Fibroblast of skin of left quadriceps (primary cell): ENCODE measurements around the gene HS3ST5.
"Not testable (repeated sequence)": the region's sequence is repeated elsewhere in the genome, so short reads cannot be mapped to it uniquely, and the experiment has no call there.

ENCODE experiments used
- DNase-seq, 2 experiments: peaks; one replicate each; pipeline ENCODE4 v3.0.0-alpha.2; 2013; ENCODE audit warnings: low read depth in 2 of 2

HS3ST5 gene

DNA sequence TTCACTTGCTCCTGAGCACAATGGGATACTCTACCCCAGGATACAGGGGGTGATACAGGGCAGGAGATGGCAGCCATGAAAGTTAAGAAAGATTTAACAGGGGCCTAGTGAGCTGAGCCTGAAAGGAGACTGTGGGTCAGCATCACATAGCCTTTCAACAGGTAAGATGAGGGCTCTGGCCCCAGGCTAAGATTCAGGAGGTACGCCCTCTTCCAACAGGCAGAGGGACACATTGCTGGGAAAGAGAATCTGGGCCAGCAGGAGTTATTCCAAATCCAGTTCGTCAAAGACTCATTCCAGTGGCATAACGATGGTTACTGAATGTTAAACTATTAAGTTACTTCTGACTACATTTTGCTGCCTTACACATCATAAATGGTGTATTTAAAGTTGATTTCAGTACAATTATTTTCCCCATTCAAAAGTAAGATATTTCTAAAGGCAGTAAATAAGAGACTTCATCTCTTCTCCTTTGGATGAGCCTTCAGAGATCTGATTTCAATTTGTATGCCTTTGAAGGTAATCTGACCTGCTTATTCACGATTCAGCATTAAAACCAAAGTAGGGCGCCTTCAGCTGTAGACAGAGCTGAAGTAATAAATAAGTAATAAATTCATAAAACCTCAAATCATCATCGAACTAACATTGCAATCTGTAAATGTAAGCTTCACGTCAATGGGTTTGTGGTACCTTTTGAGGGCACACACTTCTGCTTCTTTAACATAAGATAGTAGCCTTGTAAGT lies 62.4 kb downstream of the HS3ST5 start:
- no peak for DNase-seq

DNA sequence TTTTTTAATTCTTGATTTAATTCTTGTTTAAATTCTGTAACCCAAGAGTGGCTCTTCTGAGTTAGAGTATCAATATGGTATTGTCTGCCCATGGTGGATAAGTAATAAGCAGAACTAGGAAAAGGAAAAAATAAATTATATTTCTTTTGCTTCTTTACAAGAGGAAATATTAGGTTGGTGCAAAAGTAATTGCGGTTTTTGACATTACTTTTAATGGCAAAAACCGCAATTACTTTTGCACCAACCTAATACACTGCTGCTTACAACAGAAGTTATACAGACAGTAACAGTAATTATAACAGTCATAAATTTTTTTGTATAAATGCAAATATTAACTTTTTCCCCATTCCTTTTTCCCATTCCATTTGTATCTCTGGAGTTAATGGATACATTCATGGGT lies 65.6 kb downstream of the HS3ST5 start:
- DNase-seq: no peak

DNA sequence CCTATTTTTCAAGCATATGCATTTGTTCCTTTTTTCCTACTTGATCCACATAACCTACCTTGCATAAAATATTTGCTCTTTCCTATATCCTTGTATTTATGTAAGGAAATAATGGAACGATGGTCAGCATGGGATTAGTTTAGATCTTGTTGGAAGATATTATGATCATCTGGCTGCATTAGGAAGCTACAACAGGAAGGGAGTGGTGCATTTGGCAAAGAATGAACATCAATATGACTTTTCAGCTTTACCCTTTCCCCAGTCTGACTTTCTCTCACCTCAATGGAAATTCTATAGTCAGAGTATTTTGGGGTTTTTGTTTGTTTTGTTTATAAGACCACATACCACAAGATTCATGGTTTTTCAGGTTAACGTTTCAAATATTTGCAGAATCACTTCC lies 66.0 kb downstream of the HS3ST5 start:
- no peak for DNase-seq

DNA sequence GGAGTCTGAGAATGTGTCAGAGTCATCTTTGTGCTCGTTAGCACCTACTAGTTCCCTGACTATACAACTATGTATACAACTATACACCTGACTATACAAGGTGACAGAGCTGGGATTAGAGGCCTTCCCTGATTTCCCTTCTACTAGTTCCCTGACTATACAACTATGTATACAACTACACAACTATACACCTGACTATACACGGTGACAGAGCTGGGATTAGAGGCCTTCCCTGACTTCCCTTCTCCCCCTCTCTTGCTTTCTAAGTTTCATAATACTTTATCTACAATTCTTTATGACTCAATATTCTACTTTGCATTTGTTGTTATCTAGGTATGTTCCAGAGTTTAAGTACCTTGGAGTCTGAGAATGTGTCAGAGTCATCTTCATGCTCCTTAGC lies 68.0 kb downstream of the HS3ST5 start:
- DNase-seq: no peak

DNA sequence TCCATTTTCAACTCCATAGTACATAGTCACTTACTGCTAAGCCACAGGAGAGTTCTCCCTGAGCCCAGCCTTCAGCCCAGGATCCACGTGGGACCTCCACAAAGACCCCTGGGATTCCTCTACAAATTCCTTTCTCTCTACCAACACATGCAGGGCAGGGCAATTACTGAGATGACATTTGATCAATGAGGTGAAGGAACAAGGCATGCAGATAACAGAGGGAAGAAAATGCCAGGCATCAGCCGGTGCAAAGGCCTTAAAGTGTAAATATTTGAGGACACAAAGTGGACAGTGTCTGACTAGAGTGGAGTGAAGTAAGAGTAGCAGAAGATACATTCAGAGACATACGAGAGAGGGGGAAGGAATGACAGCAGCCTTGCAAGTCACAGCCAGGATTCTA lies 70.2 kb downstream of the HS3ST5 start:
- no peak for DNase-seq

DNA sequence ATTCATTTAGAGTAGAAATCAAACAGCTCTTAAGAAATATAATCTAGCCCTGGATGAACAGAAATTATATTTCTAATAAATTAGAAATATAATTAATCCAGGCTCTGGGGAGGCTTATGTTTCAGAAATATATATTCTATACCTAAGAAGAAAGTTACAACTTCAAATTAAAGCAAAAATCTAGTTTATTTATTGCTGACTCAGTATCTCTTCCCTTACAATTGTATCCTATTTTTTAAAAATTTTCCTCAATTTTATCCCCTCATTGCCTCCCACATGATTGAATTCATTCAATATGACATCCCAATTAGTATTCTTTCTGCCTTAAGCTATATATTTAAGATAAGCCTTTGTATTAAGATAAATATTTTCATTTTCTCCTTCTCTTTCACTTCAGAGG lies 71.4 kb downstream of the HS3ST5 start:
- no peak for DNase-seq

DNA sequence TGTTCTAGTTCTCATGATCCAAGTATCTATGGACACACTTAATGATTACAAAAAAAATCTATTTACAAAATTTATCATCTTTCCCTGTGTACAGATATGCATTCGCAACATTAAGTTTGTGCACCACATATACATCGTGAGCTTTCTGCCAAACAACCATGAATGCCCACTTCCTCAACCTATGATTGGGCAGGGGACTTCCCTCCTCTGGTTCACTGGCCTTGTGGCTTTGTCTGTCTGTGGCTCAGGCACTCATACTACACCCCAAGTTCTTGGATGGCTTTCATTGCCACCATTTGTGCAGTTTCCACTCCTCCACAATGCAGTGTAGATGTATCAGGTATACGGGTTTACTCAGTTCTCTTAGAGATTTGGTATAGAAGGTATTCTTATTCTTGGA lies 74.9 kb downstream of the HS3ST5 start:
- DNase-seq: no peak

DNA sequence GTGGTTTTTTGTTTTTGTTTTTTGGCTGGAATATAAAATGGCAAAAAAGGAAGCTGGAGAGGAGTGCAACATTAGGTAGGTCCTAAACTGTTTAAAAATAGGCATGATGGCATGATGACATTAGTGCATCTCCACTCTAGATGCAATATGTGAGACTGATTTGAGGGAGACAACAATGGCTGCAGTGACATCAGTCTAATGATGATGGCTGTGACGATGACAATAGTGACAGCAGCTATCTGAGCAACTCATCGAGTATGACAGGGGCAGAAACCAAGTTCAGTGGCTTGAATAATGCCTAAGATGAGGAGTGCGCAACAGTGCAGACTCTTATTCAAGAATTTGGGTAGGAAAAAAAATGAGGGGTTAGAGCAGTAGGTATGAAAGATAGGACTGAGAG lies 82.0 kb downstream of the HS3ST5 start:
- DNase-seq: no peak

DNA sequence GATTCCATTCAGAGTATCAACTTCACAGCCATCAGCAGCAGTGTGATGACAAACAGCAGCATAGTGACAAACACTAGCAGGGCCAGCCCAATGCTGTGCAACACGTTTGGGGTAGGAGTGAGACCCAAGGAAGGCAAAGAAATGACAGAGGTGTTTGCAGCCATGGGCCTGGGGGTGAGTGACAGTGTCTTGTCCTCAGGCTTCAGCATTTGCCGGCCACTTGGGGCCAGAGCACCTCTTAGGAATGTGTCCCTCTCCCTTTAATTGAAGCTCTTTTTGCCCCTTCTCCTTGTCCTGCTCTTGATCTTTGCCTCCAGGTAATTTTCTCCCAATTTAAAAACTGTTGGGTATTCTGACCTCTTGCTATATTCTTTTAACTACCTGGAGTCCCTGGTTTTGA lies 84.4 kb downstream of the HS3ST5 start:
- DNase-seq: no peak

DNA sequence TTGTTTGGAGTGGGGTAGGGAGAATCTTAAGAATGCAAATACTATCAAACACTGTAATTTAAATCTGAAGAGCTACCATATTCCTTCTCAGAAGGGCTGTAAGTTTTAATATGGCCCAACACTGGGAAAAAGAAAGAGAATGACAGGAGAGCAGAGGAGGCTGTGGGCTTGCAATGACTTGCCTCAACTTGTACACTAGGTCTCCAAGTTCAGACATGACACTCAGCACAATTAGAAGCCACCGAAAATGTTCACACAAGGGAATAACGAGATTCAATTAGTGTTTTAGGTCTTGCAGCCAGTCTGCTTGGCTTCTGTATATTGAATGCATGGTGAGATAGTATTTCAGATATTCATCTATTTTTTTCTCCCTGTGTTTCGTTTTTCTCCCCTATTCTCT lies 89.4 kb downstream of the HS3ST5 start:
- DNase-seq: no peak

DNA sequence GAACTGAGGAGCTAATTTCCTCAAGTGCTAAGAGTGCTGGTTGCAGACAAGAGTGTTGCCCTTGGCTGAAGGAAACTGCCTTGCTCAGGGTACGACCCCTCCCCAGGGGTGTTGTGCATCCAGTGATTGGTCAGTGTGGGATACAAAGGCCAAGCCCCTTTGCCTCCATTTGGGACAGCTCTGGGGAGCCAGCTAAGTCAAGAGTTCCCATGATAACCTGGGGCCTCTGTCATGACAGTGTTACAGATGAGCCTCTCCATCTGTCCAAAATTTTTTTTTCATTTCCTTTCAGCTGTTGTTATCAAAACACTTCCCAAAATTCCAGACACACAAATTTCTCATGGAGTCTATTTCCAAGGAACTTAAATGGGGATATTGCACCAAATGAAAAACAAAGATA lies 93.3 kb downstream of the HS3ST5 start:
- DNase-seq: no peak

DNA sequence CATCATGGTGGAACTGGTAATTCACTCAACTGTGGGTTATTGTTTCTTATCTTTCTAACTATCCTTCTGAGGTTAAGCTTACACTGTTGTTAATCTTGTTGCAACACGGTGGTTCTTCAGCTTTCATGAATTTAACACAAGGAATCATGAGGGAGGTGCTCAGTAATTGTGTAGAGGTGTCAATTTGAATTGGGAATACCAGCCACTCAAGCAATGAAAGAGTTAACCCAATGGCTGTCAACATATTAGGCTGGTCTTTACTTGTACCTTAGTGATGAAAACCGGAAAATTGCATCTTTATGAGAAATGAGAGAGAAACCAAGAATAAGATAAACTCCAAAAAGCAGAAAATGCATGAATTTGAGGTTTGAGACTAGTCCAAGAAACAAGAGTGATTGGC lies 95.7 kb downstream of the HS3ST5 start:
- no peak for DNase-seq

DNA sequence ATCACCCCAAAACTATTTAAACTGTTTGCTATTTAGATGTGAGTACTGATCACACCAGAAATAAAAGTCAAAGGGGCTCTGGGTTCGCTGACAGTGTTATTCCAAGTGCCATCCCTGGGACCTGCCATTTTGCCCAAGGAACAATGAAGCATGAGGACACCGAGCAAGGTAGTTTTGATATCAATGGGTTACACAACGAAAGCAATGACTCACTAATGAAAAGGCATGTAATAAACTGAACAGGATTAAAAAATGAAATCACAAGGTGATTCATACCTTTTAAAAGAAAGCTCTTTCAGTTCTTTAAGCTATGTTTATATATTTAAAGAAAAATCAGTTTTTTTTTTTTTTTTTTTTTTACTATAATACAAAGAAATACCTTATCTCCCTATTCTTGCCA lies 102.0 kb downstream of the HS3ST5 start:
- DNase-seq: no peak

DNA sequence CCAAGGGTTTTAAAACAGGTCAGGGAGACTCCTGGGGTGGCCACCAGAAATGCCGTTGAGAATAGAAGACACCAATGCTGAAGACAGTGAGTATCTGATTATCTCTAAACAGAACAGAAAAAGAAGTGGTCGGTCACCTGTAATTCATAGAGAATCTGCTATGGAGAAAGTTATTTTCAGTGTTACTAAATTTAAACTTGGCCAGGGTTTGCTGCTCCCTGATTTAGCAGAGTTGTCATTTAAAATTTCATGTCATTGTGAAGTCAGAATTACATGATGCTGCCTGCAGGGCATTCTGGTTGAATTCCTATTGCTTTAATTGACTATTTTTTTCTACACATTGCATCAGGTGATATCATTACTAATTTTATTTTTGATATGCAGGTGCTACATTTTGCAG lies 114.1 kb downstream of the HS3ST5 start:
- DNase-seq: no peak

DNA sequence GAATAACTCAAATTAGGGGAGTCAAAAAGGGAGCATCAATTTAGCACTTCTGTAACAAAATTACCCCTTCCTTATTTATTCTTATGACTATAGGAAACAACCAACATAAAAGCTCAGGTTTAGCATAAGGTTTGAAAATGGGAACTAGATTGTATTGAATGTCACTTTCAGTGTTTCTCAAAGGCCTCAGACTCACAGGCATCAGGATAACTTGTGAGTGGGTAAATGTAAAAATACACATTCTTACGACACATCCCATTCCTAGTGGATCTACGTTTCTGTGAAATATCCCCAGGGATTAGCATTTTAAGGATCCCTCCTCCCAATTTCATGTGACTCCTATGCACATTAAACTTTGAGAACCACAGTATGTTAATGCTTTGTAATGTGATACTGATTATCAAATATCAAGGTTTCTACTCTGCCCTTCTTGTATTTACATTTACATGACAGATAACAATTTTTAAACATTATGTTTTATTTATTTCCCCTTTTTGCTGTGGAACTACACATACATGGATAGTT lies 114.8 kb downstream of the HS3ST5 start:
- DNase-seq: no peak

DNA sequence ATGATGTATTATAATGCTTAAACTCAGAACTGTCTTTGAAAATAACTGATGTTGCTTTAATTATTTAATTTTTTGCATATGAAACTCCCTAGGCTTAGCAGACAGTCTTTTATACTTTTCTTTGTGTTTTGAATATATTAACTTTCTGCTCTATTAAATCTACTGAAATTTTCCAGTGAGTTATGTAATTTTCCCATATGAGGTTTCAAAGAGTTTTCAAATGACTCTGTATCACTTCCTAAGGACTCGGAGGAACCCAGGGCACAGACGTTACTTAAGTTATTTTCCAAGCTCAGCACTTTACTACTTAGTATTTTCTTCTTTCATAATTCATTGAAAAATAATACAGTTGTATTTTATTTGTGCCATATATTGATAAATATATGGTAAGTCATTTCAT lies 122.6 kb downstream of the HS3ST5 start:
- no peak for DNase-seq

DNA sequence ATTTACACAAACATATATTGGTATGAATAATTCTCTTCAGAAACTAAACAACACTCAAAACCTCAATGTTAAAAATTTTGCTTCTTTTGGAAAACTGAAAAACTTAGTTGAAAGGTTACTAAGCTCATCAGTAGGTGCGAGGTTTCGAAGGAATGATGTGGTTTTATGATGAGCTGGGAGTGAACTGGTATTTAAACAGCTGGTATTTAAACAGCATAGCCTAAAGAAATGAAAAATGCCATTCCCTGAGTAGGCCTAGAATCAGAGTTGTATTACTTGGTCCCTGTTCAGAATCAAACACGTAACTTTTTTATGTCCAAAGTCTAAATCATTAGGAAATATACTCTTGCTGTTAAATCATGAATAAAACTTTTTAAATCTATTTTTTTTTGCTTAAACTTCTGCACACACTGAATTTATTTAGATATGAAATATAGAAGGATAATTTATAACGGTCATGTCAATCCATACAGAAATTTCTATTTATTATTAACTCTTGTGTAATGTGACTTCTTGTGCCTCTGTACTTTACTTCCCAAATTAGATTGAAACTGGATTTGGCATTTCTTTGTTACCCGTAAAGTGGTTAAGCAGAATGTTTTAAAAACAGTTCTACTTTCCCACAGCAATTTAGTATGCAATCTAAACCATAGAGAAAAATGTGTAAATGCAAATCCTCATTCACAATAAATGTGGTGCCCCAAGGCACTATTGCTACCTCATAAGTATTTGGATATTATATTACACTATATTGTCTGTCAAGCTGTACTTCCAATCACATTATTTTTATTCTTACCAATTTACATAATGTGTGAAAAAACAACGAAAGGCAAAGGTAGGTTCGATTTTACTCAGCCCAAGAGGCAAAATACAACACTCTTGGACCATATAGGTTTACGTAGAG lies 124.1 kb downstream of the HS3ST5 start:
- no peak for DNase-seq

DNA sequence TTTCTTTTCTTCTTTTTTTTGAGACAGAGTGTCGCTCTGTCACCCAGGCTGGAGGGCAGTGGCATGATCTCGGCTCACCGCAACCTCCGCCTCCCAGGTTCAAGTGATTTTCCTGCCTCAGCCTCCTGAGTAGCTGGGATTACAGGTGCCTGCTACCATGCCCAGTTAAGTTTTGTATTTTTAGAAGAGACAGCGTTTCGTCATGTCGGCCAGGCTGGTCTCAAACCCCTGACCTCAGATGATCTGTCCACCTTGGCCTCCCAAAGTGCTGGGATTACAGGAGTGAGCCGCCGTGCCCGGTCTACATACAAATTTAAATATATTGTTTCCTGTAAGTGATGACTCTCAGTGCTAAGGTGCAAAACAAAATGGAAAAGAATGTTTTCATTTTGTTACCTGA lies 124.8 kb downstream of the HS3ST5 start:
- not testable (repeated sequence) for DNase-seq

DNA sequence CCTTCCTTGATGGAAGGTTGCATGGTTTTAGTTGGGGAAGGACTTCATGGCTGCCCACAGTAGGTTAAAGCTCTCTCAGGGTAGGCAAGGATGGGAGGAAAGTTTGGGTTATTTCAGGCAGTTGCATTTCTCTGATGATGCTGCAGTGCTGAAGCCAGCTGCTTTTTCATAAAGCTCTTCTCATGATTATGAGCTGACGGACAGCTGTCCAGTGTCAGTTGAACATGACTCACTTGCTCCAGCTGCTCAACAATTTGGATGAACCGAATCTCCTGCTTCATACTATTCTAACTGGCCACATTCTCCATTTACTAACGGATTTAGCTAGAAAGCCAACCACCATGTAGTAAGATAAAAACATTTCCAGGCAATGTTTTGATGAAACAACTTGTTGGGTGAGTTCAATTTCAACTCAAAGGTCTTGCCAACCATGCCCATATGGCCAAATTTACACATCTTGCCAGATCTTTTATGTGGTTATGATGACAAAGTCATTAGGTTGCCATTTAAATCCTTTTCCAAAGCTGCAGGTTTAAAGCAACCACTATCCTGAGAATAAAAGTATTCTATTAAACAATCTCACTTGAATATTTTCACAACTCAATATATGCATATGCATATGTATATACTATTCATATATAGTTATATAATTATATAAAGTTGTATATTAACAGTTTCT lies 125.9 kb downstream of the HS3ST5 start:
- no peak for DNase-seq

DNA sequence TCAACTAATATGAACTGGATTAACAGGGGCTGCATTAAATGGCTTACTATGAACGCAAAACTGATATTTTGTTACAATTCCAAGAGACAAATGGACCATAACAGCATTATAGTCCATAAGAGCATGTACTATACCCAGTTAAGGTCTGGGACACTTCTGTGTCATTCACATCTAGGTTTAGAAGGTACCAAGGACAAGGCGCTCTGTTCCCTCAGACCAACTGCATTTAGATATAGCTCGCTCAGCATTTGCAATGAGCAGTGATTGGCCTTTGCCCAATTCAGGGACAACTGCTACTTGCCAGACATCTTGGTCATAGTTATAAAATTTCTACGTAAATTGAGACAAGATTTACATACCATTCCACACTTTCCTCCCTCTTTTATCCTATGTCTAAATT lies 132.4 kb downstream of the HS3ST5 start:
- no peak for DNase-seq

DNA sequence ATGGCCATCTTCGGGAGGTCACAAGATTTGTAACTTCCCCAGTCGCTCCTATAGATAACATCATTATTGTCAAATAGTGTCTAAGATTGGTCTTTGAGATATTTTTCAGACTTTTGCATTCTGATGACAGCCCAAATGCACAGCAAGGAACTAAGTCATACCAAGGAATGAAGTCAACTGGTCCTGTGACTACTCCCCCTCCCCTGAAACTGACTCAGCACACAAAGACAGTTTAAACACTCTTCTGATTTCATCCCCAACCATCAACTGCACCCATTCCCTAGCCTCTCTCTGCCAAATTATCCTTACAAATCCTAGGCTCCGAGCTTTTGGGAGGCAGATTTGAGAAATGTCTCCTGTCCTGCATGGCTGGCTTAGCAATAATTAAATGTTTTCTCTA lies 139.4 kb downstream of the HS3ST5 start:
- DNase-seq: no peak

DNA sequence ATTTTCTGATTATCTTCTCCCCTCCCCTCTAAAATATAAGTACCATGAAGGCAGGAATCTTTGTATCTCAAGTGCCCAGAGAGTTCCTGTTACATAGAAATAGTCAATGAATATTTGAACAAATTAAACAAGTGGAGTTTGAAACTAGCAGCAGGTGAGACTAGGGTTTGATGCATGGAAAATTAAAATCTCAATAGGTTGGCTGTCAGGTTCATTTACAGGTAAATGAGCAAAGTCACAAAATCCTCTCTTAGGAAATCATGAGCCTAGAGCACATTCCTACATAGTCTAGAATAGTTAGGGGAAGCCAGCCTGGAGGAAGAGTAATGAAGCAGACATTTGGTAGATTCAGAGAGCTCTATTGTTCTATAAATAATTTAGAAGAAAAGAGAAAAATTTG lies 140.4 kb downstream of the HS3ST5 start:
- no peak for DNase-seq

DNA sequence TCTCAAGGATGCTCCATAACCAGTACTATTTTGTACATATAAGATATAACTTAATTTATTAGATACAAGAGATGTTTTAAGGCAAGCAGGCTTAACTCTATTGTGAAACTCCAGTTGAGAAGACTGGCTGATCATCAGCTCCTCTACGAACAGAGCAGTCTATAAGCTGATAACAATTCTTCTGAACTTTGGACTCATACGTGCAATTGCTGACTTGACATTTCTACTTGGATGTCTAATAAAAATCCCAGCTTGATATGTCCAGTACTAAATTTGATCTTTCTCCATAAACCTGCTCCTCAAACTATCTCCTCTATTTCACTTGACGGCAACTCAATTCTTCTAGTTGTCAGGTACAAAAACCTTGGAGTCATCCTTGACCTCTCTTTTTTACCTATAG lies 141.9 kb downstream of the HS3ST5 start:
- DNase-seq: no peak
